HG03196 (cell line): ENCODE results near the gene SORBS1.
"Not testable (repeated sequence)": the region's sequence is repeated elsewhere in the genome, so short reads cannot be mapped to it uniquely, and the experiment has no call there.

Source experiments
- ATAC-seq: cut with Tn5 transposase; IDR thresholded peaks from one replicate; pipeline ENCODE4 v1.9.1; 2021; ENCODE audit not compliant: unreplicated experiment

SORBS1 gene

GRCh38 chr10:95496246-95496911, 64.8 kb downstream of the SORBS1 start:
- ATAC-seq: no peak

- ATAC-seq: no peak
These were observed 67.3 kb downstream of the SORBS1 start for GRCh38 chr10:95493862-95494261.

- no peak for ATAC-seq
These were observed 73.2 kb downstream of the SORBS1 start for GRCh38 chr10:95487994-95488393.

- no peak for ATAC-seq
These were observed 75.9 kb downstream of the SORBS1 start for GRCh38 chr10:95485056-95485844.

- no peak for ATAC-seq
These were observed 78.5 kb downstream of the SORBS1 start for GRCh38 chr10:95482501-95483233.

GRCh38 chr10:95480901-95481491, 80.2 kb downstream of the SORBS1 start:
- no peak for ATAC-seq

- no peak for ATAC-seq
These were observed 80.9 kb downstream of the SORBS1 start for GRCh38 chr10:95480102-95480900.

GRCh38 chr10:95478935-95479334, 82.2 kb downstream of the SORBS1 start:
- no peak for ATAC-seq

GRCh38 chr10:95478185-95478584, 83.0 kb downstream of the SORBS1 start:
- no peak for ATAC-seq

- no peak for ATAC-seq
These were observed 84.0 kb downstream of the SORBS1 start for GRCh38 chr10:95477175-95477520.

GRCh38 chr10:95476469-95477174, 84.5 kb downstream of the SORBS1 start:
- no peak for ATAC-seq

- ATAC-seq: no peak
These were observed 85.2 kb downstream of the SORBS1 start for GRCh38 chr10:95475827-95476468.

GRCh38 chr10:95475003-95475383, 86.2 kb downstream of the SORBS1 start:
- ATAC-seq: no peak

GRCh38 chr10:95474228-95475002, 86.8 kb downstream of the SORBS1 start:
- no peak for ATAC-seq

- ATAC-seq: no peak
These were observed 88.7 kb downstream of the SORBS1 start for GRCh38 chr10:95472304-95473088.

- no peak for ATAC-seq
These were observed 91.5 kb downstream of the SORBS1 start for GRCh38 chr10:95469676-95470075.

GRCh38 chr10:95469251-95469650, 91.9 kb downstream of the SORBS1 start:
- no peak for ATAC-seq

- ATAC-seq: not testable (repeated sequence)
These were observed 93.5 kb downstream of the SORBS1 start for GRCh38 chr10:95467642-95468041.
